HepG2 (cell line): ENCODE measurements around the gene MARF1. TPM values are rescaled to one million over a fixed set of nuclear protein-coding genes. Genes with fewer than 3 reads are reported as not detected.

ENCODE experiments used
- RCOR2 ChIP-seq: IDR thresholded peaks from 2 replicates; pipeline ENCODE4 v1.6.1; 2016; ENCODE audit warnings: missing biosample characterization, missing genetic modification reagents
- REPIN1 ChIP-seq: sonication (generic); formaldehyde crosslinking; IDR thresholded peaks from 2 replicates; pipeline ENCODE4 v1.8.0; 2022; ENCODE audit warnings: missing genetic modification reagents, low read depth, mild to moderate bottlenecking, borderline replicate concordance
- SIX4 ChIP-seq: sonication (generic); formaldehyde crosslinking; IDR thresholded peaks from 2 replicates; pipeline ENCODE4 v1.4.0; 2020; ENCODE audit warnings: missing genetic modification reagents
- ZBTB3 ChIP-seq: sonication (generic); formaldehyde crosslinking; IDR thresholded peaks from 2 replicates; pipeline ENCODE4 v1.4.0; 2020; ENCODE audit warnings: low read depth, mild to moderate bottlenecking, moderate library complexity, missing genetic modification reagents, borderline replicate concordance
- ZFY ChIP-seq: sonication (generic); formaldehyde crosslinking; IDR thresholded peaks from 2 replicates; pipeline ENCODE4 v1.4.0; 2020; ENCODE audit warnings: missing genetic modification reagents
- ZNF567 ChIP-seq: sonication (generic); formaldehyde crosslinking; IDR thresholded peaks from 2 replicates; pipeline ENCODE4 v1.8.1; 2023; ENCODE audit warnings: mild to moderate bottlenecking, missing genetic modification reagents, borderline replicate concordance
- ZNF766 ChIP-seq: sonication (generic); formaldehyde crosslinking; IDR thresholded peaks from 2 replicates; pipeline ENCODE4 v1.5.0; 2020; ENCODE audit warnings: missing genetic modification reagents, borderline replicate concordance
- polyA plus RNA-seq, 8 experiments: library from polyadenylated mRNA; depleted of rRNA in 3 of 8; stranded (reverse) in 7 of 8; unstranded in 1 of 8; fragments of >200 nt; fragmentation: Illumina TruSeq in 4 of 8; extraction: Trizol in 4 of 8; gene quantifications; 2 replicates each; pipeline versions ENCODE4 v1.2.1 to v1.2.3, GENCODE V29; 2011 to 2016; ENCODE audit warnings: low read depth in 4 of 8, missing spikeins in 1 of 8, mixed read lengths in 1 of 8; ENCODE audit not compliant: insufficient read depth in 1 of 8
- total RNA-seq, 5 experiments: library from RNA; depleted of rRNA; stranded (reverse); fragments of >200 nt; fragmentation: Illumina TruSeq; extraction: Trizol; gene quantifications; 2 replicates each; pipeline ENCODE4 v1.2.3, GENCODE V29; 2016; ENCODE audit warnings: low read depth in 1 of 5
- TF ChIP-seq, protein P1 (sequence below): sonication (generic); formaldehyde crosslinking; IDR thresholded peaks from 2 replicates; pipeline ENCODE4 v1.5.0; 2020; ENCODE audit warnings: mild to moderate bottlenecking, missing genetic modification reagents, borderline replicate concordance
- TF ChIP-seq, protein P2 (sequence below): sonication (generic); formaldehyde crosslinking; IDR thresholded peaks from 2 replicates; pipeline ENCODE4 v1.4.0; 2020; ENCODE audit warnings: missing genetic modification reagents
- TF ChIP-seq, protein P3 (sequence below): sonication (generic); formaldehyde crosslinking; IDR thresholded peaks from 2 replicates; pipeline ENCODE4 v1.8.0; 2022; ENCODE audit warnings: low read depth, missing genetic modification reagents
- TF ChIP-seq, protein P4 (sequence below): sonication (generic); formaldehyde crosslinking; IDR thresholded peaks from 2 replicates; pipeline ENCODE4 v1.5.1; 2020; ENCODE audit warnings: missing genetic modification reagents, mild to moderate bottlenecking, borderline replicate concordance
- TF ChIP-seq, protein P5 (sequence below): sonication (generic); formaldehyde crosslinking; IDR thresholded peaks from 2 replicates; pipeline ENCODE4 v1.4.0; 2020; ENCODE audit warnings: missing genetic modification reagents

Gene MARF1
- total and polyA plus RNA-seq, 2 of the 13 experiments (the other 11 are each of a cell fraction or from before 2014, with no cell fraction given) = 8.7 to 20.7 TPM

DNA sequence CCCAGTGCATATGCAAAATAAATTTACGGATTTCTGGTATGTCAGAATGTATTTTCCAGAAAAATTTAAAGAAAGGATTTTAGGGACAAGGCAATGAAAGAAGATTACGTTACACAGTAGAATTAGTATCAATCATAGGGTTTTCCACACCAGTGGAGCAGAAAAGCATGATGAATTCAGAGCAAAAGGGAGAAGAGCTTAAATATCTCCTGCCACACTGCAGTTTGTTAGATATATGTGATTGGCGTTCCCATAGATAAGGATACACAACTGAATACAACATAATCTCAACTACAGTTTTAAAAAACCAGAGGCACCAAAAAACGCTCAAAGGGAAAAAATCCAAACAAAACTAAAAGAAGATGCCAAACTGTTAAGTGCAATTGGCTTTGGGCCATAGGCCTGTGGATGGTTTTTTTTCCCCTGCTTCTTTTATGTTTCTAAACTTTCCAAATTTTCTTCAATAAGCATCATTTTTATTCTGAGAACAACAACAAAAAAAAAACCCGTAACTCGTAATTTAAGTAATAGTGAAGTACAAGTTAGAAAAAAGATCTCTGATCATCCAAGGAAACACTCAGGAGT, 22.3 kb downstream of the MARF1 start (continued):
- TF ChIP-seq, protein P1, sequence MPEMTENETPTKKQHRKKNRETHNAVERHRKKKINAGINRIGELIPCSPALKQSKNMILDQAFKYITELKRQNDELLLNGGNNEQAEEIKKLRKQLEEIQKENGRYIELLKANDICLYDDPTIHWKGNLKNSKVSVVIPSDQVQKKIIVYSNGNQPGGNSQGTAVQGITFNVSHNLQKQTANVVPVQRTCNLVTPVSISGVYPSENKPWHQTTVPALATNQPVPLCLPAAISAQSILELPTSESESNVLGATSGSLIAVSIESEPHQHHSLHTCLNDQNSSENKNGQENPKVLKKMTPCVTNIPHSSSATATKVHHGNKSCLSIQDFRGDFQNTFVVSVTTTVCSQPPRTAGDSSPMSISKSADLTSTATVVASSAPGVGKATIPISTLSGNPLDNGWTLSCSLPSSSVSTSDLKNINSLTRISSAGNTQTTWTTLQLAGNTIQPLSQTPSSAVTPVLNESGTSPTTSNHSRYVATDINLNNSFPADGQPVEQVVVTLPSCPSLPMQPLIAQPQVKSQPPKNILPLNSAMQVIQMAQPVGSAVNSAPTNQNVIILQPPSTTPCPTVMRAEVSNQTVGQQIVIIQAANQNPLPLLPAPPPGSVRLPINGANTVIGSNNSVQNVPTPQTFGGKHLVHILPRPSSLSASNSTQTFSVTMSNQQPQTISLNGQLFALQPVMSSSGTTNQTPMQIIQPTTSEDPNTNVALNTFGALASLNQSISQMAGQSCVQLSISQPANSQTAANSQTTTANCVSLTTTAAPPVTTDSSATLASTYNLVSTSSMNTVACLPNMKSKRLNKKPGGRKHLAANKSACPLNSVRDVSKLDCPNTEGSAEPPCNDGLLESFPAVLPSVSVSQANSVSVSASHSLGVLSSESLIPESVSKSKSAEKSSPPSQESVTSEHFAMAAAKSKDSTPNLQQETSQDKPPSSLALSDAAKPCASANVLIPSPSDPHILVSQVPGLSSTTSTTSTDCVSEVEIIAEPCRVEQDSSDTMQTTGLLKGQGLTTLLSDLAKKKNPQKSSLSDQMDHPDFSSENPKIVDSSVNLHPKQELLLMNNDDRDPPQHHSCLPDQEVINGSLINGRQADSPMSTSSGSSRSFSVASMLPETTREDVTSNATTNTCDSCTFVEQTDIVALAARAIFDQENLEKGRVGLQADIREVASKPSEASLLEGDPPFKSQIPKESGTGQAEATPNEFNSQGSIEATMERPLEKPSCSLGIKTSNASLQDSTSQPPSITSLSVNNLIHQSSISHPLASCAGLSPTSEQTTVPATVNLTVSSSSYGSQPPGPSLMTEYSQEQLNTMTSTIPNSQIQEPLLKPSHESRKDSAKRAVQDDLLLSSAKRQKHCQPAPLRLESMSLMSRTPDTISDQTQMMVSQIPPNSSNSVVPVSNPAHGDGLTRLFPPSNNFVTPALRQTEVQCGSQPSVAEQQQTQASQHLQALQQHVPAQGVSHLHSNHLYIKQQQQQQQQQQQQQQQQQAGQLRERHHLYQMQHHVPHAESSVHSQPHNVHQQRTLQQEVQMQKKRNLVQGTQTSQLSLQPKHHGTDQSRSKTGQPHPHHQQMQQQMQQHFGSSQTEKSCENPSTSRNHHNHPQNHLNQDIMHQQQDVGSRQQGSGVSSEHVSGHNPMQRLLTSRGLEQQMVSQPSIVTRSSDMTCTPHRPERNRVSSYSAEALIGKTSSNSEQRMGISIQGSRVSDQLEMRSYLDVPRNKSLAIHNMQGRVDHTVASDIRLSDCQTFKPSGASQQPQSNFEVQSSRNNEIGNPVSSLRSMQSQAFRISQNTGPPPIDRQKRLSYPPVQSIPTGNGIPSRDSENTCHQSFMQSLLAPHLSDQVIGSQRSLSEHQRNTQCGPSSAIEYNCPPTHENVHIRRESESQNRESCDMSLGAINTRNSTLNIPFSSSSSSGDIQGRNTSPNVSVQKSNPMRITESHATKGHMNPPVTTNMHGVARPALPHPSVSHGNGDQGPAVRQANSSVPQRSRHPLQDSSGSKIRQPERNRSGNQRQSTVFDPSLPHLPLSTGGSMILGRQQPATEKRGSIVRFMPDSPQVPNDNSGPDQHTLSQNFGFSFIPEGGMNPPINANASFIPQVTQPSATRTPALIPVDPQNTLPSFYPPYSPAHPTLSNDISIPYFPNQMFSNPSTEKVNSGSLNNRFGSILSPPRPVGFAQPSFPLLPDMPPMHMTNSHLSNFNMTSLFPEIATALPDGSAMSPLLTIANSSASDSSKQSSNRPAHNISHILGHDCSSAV (CRISPR knock-in tag) = no peak
- TF ChIP-seq REPIN1 (CRISPR knock-in tag) (no peak), ZFY (CRISPR knock-in tag) (no peak), ZNF766 (CRISPR knock-in tag) (no peak), ZNF567 (no peak), ZBTB3 (no peak), SIX4 (CRISPR knock-in tag) (no peak), RCOR2 (no peak)
- TF ChIP-seq, protein P2, sequence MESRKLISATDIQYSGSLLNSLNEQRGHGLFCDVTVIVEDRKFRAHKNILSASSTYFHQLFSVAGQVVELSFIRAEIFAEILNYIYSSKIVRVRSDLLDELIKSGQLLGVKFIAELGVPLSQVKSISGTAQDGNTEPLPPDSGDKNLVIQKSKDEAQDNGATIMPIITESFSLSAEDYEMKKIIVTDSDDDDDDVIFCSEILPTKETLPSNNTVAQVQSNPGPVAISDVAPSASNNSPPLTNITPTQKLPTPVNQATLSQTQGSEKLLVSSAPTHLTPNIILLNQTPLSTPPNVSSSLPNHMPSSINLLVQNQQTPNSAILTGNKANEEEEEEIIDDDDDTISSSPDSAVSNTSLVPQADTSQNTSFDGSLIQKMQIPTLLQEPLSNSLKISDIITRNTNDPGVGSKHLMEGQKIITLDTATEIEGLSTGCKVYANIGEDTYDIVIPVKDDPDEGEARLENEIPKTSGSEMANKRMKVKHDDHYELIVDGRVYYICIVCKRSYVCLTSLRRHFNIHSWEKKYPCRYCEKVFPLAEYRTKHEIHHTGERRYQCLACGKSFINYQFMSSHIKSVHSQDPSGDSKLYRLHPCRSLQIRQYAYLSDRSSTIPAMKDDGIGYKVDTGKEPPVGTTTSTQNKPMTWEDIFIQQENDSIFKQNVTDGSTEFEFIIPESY (CRISPR knock-in tag) = no peak
- TF ChIP-seq, protein P3, sequence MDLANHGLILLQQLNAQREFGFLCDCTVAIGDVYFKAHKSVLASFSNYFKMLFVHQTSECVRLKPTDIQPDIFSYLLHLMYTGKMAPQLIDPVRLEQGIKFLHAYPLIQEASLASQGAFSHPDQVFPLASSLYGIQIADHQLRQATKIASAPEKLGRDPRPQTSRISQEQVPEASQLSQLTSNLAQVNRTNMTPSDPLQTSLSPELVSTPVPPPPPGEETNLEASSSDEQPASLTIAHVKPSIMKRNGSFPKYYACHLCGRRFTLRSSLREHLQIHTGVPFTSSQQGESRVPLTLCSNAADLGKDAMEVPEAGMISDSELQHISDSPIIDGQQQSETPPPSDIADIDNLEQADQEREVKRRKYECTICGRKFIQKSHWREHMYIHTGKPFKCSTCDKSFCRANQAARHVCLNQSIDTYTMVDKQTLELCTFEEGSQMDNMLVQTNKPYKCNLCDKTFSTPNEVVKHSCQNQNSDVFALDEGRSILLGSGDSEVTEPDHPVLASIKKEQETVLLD = no peak
- TF ChIP-seq, protein P4, sequence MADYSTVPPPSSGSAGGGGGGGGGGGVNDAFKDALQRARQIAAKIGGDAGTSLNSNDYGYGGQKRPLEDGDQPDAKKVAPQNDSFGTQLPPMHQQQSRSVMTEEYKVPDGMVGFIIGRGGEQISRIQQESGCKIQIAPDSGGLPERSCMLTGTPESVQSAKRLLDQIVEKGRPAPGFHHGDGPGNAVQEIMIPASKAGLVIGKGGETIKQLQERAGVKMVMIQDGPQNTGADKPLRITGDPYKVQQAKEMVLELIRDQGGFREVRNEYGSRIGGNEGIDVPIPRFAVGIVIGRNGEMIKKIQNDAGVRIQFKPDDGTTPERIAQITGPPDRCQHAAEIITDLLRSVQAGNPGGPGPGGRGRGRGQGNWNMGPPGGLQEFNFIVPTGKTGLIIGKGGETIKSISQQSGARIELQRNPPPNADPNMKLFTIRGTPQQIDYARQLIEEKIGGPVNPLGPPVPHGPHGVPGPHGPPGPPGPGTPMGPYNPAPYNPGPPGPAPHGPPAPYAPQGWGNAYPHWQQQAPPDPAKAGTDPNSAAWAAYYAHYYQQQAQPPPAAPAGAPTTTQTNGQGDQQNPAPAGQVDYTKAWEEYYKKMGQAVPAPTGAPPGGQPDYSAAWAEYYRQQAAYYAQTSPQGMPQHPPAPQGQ (CRISPR knock-in tag) = no peak
- TF ChIP-seq, protein P5, sequence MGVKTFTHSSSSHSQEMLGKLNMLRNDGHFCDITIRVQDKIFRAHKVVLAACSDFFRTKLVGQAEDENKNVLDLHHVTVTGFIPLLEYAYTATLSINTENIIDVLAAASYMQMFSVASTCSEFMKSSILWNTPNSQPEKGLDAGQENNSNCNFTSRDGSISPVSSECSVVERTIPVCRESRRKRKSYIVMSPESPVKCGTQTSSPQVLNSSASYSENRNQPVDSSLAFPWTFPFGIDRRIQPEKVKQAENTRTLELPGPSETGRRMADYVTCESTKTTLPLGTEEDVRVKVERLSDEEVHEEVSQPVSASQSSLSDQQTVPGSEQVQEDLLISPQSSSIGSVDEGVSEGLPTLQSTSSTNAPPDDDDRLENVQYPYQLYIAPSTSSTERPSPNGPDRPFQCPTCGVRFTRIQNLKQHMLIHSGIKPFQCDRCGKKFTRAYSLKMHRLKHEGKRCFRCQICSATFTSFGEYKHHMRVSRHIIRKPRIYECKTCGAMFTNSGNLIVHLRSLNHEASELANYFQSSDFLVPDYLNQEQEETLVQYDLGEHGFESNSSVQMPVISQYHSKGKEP (CRISPR knock-in tag) = no peak
